Measurements from ENCODE around the gene CYP4F2.
"Not testable (repeated sequence)": the region's sequence is repeated elsewhere in the genome, so short reads cannot be mapped to it uniquely, and the experiment has no call there.

CYP4F2 gene

DNA sequence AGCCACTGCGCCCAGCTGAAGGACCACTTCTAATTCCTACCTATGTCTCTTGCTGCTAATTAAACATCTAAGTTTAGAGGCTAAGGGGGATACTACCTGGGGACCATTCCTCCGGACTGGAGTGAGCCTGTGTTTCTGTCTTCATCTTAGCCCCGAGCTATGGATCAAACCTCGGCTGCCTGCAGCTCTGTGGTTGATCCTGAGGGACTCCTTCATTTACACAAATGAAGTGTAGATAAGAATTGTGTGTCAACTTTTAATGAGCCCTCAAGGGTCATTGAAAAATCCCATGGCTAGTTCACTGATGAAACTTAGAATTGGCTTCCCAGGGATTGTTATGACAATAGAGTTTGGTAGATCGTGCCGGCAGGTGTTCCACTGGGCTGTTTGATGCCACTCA, 51.0 kb downstream of the CYP4F2 start:
- DNase-seq (ENCODE audit: low spot score) = no peak

GRCh38 chr19:15843894-15844222, 54.0 kb downstream of the CYP4F2 start:
- not testable (repeated sequence) for DNase-seq (ENCODE audit: low spot score)

DNA sequence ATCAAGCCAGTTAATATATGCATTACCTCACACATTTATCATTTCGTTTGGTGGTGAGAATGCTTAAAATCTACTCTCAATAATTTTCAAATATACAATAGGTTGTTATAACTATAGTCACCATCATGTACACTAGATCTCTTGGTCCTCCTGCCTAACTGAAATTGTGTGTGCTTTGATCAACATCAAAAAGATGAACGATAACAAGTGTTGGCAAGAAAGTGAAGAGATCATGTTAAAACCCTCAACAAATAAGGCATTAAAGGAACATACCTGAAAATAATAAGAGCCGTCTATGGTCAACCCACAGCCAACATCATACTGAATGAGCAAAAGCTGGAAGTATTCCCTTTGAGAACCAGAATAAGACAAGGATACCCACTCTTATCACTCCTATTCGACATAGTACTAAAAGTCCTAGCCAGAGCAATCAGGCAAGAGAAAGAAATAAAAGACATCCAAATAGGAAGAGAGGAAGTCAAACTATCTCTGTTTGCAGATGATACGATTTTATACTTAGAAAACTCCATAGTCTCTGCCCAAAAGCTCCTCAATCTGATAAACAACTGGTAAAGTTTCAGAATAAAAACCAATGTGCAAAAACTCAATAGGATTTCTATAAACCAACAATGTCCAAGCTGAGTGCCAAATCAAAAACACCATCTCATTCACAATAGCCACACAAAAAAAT, 54.5 kb downstream of the CYP4F2 start:
- DNase-seq (ENCODE audit: low spot score) = no peak

GRCh38 chr19:15841875-15842569, 55.9 kb downstream of the CYP4F2 start:
- DNase-seq (ENCODE audit: low spot score) = no peak

GRCh38 chr19:15840833-15841232, 57.0 kb downstream of the CYP4F2 start:
- no peak for DNase-seq (ENCODE audit: low spot score)

DNA sequence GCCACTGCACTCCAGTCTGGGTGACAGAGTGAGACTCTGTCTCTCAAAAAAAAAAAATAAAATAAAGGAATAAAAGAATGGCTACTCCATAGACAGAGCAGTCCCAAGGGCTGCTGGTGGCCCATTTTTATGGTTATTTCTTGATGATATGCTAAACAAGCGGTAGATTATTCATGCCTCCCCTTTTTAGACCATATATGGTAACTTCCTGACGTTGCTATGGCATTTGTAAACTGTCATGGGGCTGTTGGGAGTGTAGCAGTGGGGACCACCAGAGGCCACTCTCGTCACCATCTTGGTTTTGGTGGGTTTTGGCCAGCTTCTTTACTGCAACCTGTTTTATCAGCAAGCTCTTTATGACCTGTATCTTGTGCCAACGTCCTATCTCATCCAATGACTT, 58.0 kb downstream of the CYP4F2 start:
- DNase-seq (ENCODE audit: low spot score) = not testable (repeated sequence)

DNA sequence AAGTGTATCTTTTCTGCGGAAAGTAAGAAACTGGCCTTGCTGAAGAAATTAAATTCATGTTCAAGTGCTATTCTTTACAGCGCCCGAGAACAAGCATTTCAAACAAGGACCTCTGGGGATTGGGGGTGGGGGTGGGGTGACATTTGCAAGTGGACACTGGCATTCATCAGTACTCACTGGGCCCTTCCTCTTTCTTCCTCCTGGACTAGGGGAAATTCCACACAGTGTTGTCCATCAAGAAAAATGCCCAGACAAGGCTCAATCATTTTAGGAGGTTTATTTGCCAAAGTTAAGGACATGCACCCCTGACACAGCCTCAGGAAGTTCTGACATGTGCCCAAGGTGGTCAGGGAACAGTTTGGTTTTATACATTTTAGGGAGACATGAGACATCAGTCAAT, 59.5 kb downstream of the CYP4F2 start:
- no peak for DNase-seq (ENCODE audit: low spot score)

- DNase-seq (ENCODE audit: low spot score) = no peak
These were observed 60.6 kb downstream of the CYP4F2 start for GRCh38 chr19:15837221-15837731.

GRCh38 chr19:15836330-15837220, 61.3 kb downstream of the CYP4F2 start:
- peak; percentile 96 for DNase-seq (ENCODE audit: low spot score)

- peak; percentile 80 for DNase-seq (ENCODE audit: low spot score)
These were observed 62.1 kb downstream of the CYP4F2 start for GRCh38 chr19:15835565-15836329.

DNA sequence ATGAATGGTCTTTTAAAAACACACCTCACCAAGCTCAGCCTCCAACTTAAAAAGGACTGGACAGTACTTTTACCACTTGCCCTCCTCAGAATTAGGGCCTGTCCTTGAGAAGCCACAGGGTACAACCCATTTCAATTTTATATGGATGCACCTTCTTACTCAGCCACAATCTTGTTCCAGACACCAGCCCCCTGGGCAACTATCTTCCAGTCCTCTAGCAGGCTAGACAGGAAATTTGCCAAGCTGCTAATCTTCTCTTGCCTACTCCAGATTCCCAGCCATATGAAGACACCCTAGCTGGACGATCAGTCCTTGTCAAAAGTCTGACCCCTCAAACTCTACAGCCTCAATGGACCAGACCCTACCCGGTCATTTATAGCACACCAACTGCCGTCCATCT, 63.6 kb downstream of the CYP4F2 start:
- DNase-seq (ENCODE audit: low spot score) = not testable (repeated sequence)

GRCh38 chr19:15831626-15832025, 66.2 kb downstream of the CYP4F2 start:
- DNase-seq (ENCODE audit: low spot score) = no peak

DNA sequence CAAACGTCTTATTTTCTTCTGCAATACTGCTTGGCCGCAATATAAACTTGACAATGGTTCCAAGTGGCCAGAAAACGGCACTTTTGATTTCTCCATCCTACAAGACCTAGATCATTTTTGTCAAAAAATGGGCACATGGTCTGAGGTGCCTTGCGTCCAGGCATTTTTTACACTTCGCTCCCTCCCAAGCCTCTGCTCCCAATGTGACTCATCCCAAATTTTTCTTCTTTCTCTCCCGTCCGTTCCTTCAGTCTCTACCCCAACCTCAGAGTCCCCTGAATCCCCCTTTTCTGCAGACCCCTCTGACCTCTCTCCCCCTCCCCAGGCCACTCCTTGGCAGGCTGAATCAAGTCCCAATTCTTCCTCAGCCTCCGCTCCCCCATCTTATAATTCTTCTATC, 68.1 kb downstream of the CYP4F2 start:
- DNase-seq (ENCODE audit: low spot score) = no peak

DNA sequence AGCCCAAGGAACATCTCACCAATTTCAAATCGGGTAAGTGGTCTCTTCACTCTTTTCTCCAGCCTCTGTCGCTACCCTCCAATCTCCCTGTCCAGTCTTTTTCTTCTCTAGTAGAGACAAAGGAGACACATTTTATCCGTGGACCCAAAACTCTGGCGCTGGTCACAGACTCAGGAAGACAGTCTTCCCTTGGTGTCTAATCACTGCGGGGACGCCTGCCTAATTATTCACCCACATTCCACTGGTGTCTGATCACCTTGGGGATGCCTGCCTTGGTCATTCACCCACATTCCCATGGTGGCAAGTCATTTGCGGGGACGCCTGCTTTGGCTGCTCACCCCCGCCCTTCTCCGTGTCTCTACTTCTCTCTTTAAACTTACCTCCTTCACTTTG, 68.6 kb downstream of the CYP4F2 start:
- DNase-seq (ENCODE audit: low spot score) = no peak

- DNase-seq (ENCODE audit: low spot score) = not testable (repeated sequence)
These were observed 69.1 kb downstream of the CYP4F2 start for GRCh38 chr19:15828611-15829305.

- no peak for DNase-seq (ENCODE audit: low spot score)
These were observed 69.7 kb downstream of the CYP4F2 start for GRCh38 chr19:15828121-15828610.
